GM23338 (cell line): ENCODE data around the gene MED17. TPM values are rescaled to one million over a fixed set of nuclear protein-coding genes. Genes with fewer than 3 reads are reported as not detected.

Experiments used
- ATAC-seq: fragments of 200-7000 bp; cut with Tn5 transposase; 3 replicates; pipeline ENCODE4 v1.9.1; 2020
- DNase-seq: peaks from one replicate; pipeline ENCODE4 v3.0.0-alpha.2; 2015; ENCODE audit warnings: low spot score
- H2AFZ ChIP-seq: fragments of 200-600 bp; sonication (generic); 2 replicates; pipeline ENCODE4 v1.8.0; 2016; ENCODE audit warnings: antibody characterized with exemption, mild to moderate bottlenecking, moderate library complexity
- H3F3A ChIP-seq: fragments of 200-600 bp; sonication (generic); replicated peaks from 2 replicates; pipeline ENCODE4 v1.8.0; 2017; ENCODE audit warnings: antibody characterized with exemption, mixed run types, low read depth
- H3K27ac ChIP-seq: fragments of 200-600 bp; sonication (generic); 2 replicates; pipeline ENCODE4 v1.6.1; 2016; ENCODE audit warnings: low read depth
- H3K27me3 ChIP-seq: fragments of 200-600 bp; sonication (generic); 2 replicates; pipeline ENCODE4 v1.8.0; 2016; ENCODE audit warnings: mild to moderate bottlenecking, mixed run types, moderate library complexity; ENCODE audit not compliant: insufficient read depth
- H3K36me3 ChIP-seq: fragments of 200-600 bp; sonication (generic); 2 replicates; pipeline ENCODE4 v1.8.0; 2016; ENCODE audit warnings: mild to moderate bottlenecking; ENCODE audit not compliant: insufficient read depth
- H3K4me1 ChIP-seq: fragments of 200-600 bp; sonication (generic); 2 replicates; pipeline ENCODE4 v1.8.0; 2016; ENCODE audit warnings: mild to moderate bottlenecking, moderate library complexity; ENCODE audit not compliant: insufficient read depth
- H3K4me2 ChIP-seq: fragments of 200-600 bp; sonication (generic); 2 replicates; pipeline ENCODE4 v1.7.1; 2017; ENCODE audit warnings: mixed run types
- H3K4me3 ChIP-seq: fragments of 200-600 bp; sonication (generic); 2 replicates; pipeline ENCODE4 v1.6.1; 2016; ENCODE audit warnings: mixed run types
- H3K79me2 ChIP-seq: fragments of 200-600 bp; sonication (generic); replicated peaks from 2 replicates; pipeline ENCODE4 v1.8.0; 2017; ENCODE audit warnings: mild to moderate bottlenecking; ENCODE audit not compliant: insufficient read depth
- H3K9me2 ChIP-seq: fragments of 200-600 bp; sonication (generic); 2 replicates; pipeline ENCODE4 v1.8.0; 2017; ENCODE audit not compliant: insufficient read depth
- H4K20me1 ChIP-seq: fragments of 200-600 bp; sonication (generic); replicated peaks from 2 replicates; pipeline ENCODE4 v1.8.0; 2017; ENCODE audit warnings: mild to moderate bottlenecking; ENCODE audit not compliant: insufficient read depth
- H3K27ac Mint-ChIP-seq: 2 replicates; pipeline ENCODE4 v1.8.0; 2020; ENCODE audit warnings: inconsistent platforms, mild to moderate bottlenecking, moderate library complexity, mixed read lengths
- H3K27me3 Mint-ChIP-seq: 3 replicates; pipeline ENCODE4 v1.8.0; 2022; ENCODE audit warnings: low read depth, mild to moderate bottlenecking, moderate library complexity, mixed read lengths, inconsistent platforms; ENCODE audit not compliant: insufficient read depth, poor library complexity
- H3K36me3 Mint-ChIP-seq: 3 replicates; pipeline ENCODE4 v1.8.0; 2021; ENCODE audit warnings: low read depth, mild to moderate bottlenecking, inconsistent platforms, moderate library complexity, mixed read lengths
- H3K4me1 Mint-ChIP-seq: 3 replicates; pipeline ENCODE4 v1.8.0; 2020; ENCODE audit warnings: mild to moderate bottlenecking, inconsistent platforms, mixed read lengths
- H3K4me3 Mint-ChIP-seq: 3 replicates; pipeline ENCODE4 v1.8.0; 2021; ENCODE audit warnings: moderate library complexity, mild to moderate bottlenecking, inconsistent platforms, mixed read lengths
- H3K9me3 Mint-ChIP-seq: 3 replicates; pipeline ENCODE4 v1.8.0; 2020; ENCODE audit warnings: moderate library complexity, mild to moderate bottlenecking, inconsistent platforms, mixed read lengths
- CREB1 ChIP-seq: fragments of 250-450 bp; sonication (Bioruptor Pico); IDR thresholded peaks from 2 replicates; pipeline ENCODE4 v1.5.0; 2020; ENCODE audit warnings: low read depth, mild to moderate bottlenecking, moderate library complexity
- ETS1 ChIP-seq: IDR thresholded peaks from 2 replicates; pipeline ENCODE4 v1.6.1; 2016; ENCODE audit warnings: antibody characterized with exemption
- EZH2 ChIP-seq: fragments of 200-600 bp; sonication (generic); IDR thresholded peaks from one replicate; pipeline ENCODE4 v1.8.0; 2017; ENCODE audit warnings: antibody characterized with exemption, mild to moderate bottlenecking, low read depth; ENCODE audit not compliant: unreplicated experiment
- NANOG ChIP-seq: IDR thresholded peaks from 2 replicates; pipeline ENCODE4 v1.6.1; 2016; ENCODE audit warnings: antibody characterized with exemption, borderline replicate concordance
- REST ChIP-seq: IDR thresholded peaks from one replicate; pipeline ENCODE4 v1.6.1; 2018; ENCODE audit warnings: antibody characterized with exemption; ENCODE audit not compliant: unreplicated experiment
- STAT1 ChIP-seq: IDR thresholded peaks from one replicate; pipeline ENCODE4 v1.6.1; 2016; ENCODE audit warnings: antibody characterized with exemption; ENCODE audit not compliant: unreplicated experiment
- ZNF331 ChIP-seq: fragments of 250-450 bp; sonication (Bioruptor Pico); IDR thresholded peaks from 2 replicates; pipeline ENCODE4 v1.5.0; 2020; ENCODE audit warnings: low read depth, mild to moderate bottlenecking, moderate library complexity
- polyA plus RNA-seq: library from polyadenylated mRNA; unstranded; fragments of >200 nt; fragmentation: Nextera tagmentation; extraction: Ambion mirVana; gene quantifications from 2 replicates; pipeline ENCODE4 v1.2.1, GENCODE V29; 2016
- total RNA-seq: library from RNA; depleted of rRNA; stranded (reverse); fragments of >200 nt; shearing (Covaris generic); gene quantifications from 2 replicates; pipeline ENCODE4 v1.2.3, GENCODE V29; 2014
- TF ChIP-seq, protein P1 (sequence below), 2 experiments: fragments of 200-600 bp in 1 of 2; sonication (generic) in 1 of 2; conservative IDR thresholded peaks; 2 replicates each; pipeline versions ENCODE4 v1.5.1 to v1.6.1; 2016 to 2017; ENCODE audit warnings: antibody characterized with exemption in 2 of 2, low read depth in 2 of 2, mild to moderate bottlenecking in 2 of 2, moderate library complexity in 1 of 2

MED17 gene
- total and polyA plus RNA-seq, 2 experiments from 2014 or later = 19.1 to 31.2 TPM

DNA sequence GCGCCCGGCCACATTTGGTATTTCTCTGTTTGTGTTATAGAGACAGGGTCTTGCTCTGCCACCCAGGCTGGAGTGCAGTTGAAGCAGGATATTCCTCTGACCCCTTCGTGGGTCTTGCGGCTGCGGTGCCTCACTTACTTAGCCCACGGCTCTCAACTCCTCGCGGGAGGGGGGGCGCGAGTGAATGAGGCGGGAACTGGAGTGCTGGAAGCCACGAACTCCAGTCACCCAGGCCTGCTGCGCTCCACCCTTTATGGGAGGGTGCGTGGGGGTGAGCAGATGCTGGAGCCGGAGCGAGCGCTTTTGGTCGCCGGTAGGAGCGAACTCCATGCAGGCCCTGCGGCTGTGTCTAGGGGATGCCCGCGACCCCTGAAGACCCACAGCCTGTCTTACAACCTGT, 40.8 kb upstream of the MED17 start:
- no peaks in the 10 kb centered on the region for H3K27me3 ChIP-seq
- Mint-ChIP-seq H3K4me3 (peak overlapping the region; percentile 56; the same call in 2 of the 3 replicates), H3K27ac (no peak overlapping the region), H3K36me3 (peaks cover 31% of the 10 kb centered on the region), H3K9me3 (peaks cover 7% of the 10 kb centered on the region; the same call in 2 of the 3 replicates), H3K4me1 (peaks cover 23% of the 10 kb centered on the region), H3K27me3 (peaks cover 22% of the 10 kb centered on the region)
- no peak overlapping the region for H2AFZ ChIP-seq
- no peak for ATAC-seq
- TF ChIP-seq ZNF331 (CRISPR knock-in tag) (no peak), EZH2 (no peak), ETS1 (no peak), STAT1 (no peak), REST (no peak), CREB1 (no peak)
- TF ChIP-seq, protein P1, sequence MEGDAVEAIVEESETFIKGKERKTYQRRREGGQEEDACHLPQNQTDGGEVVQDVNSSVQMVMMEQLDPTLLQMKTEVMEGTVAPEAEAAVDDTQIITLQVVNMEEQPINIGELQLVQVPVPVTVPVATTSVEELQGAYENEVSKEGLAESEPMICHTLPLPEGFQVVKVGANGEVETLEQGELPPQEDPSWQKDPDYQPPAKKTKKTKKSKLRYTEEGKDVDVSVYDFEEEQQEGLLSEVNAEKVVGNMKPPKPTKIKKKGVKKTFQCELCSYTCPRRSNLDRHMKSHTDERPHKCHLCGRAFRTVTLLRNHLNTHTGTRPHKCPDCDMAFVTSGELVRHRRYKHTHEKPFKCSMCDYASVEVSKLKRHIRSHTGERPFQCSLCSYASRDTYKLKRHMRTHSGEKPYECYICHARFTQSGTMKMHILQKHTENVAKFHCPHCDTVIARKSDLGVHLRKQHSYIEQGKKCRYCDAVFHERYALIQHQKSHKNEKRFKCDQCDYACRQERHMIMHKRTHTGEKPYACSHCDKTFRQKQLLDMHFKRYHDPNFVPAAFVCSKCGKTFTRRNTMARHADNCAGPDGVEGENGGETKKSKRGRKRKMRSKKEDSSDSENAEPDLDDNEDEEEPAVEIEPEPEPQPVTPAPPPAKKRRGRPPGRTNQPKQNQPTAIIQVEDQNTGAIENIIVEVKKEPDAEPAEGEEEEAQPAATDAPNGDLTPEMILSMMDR (conservative IDR thresholded peaks at IDR 0.05; ENCODE audit: low read depth in 2 of 2) = no peak
- peaks cover 17% of the 10 kb centered on the region for H3K36me3 ChIP-seq
- H3K4me3 ChIP-seq = no peak overlapping the region
- H3K4me2 ChIP-seq = no peak overlapping the region
- H3K4me1 ChIP-seq = peaks cover 12% of the 10 kb centered on the region
- H3K9me2 ChIP-seq = no peaks in the 10 kb centered on the region
- no peak overlapping the region for H3K27ac ChIP-seq
- peaks cover 12% of the 10 kb centered on the region; the same call in 1 of the 2 replicates for H4K20me1 ChIP-seq
- peaks cover 62% of the 10 kb centered on the region for H3K79me2 ChIP-seq
- no peak for DNase-seq
- H3F3A ChIP-seq = peaks cover 6% of the 10 kb centered on the region

DNA sequence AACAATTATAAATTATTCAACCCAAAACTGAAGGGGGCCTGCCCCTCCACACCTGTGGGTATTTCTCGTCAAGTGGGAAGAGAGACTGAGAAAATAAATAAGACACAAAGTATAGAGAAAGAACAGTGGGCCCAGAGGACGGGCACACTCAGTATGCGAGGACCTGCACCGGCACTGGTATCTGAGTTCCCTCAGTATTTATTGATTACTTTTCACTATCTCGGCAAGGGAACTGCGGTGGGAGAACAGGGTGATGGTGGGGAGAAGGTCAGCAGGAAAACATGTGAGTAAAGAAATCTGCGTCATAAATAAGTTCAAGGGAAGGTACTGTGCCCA, 39.4 kb upstream of the MED17 start:
- Histone ChIP-seq H3K36me3 (peaks cover 4% of the 10 kb centered on the region; the same call in 1 of the 2 replicates), H3K79me2 (peaks cover 49% of the 10 kb centered on the region), H3K27me3 (no peaks in the 10 kb centered on the region), H3F3A (no peaks in the 10 kb centered on the region), H3K4me2 (no peak overlapping the region; the same call in 1 of the 2 replicates), H3K9me2 (no peaks in the 10 kb centered on the region), H2AFZ (no peak overlapping the region), H4K20me1 (no peaks in the 10 kb centered on the region), H3K4me1 (no peaks in the 10 kb centered on the region; the same call in 1 of the 2 replicates), H3K27ac (peak overlapping the region; percentile 30; the same call in 1 of the 2 replicates), H3K4me3 (no peak overlapping the region)
- DNase-seq = no peak
- H3K9me3 Mint-ChIP-seq = peaks cover 7% of the 10 kb centered on the region; the same call in 2 of the 3 replicates
- peaks cover 18% of the 10 kb centered on the region for H3K36me3 Mint-ChIP-seq
- peaks cover 14% of the 10 kb centered on the region for H3K27me3 Mint-ChIP-seq
- H3K4me3 Mint-ChIP-seq = no peak overlapping the region
- no peak for ATAC-seq
- peak overlapping the region; percentile 23; the same call in 1 of the 2 replicates for H3K27ac Mint-ChIP-seq
- peaks cover 11% of the 10 kb centered on the region for H3K4me1 Mint-ChIP-seq
- TF ChIP-seq ETS1 (no peak), NANOG (no peak), REST (no peak), EZH2 (no peak)
